Keratinocyte (primary cell): ENCODE measurements around the gene ARHGAP28. TPM values are rescaled to one million over a fixed set of nuclear protein-coding genes. Genes with fewer than 3 reads are reported as not detected.

Experiments used
- DNase-seq: peaks from one replicate; pipeline ENCODE4 v3.0.0-alpha.2; 2011; ENCODE audit warnings: low read depth, missing footprints, low spot score
- FAIRE-seq: peaks from 2 replicates; lab custom pipeline; 2011; peaks lifted over from hg19 to GRCh38; lab: Jason Lieb, UNC
- H2AFZ ChIP-seq: 2 replicates; pipeline ENCODE4 v1.6.0; 2012; ENCODE audit warnings: low read length, control low read depth, inconsistent platforms; ENCODE audit not compliant: control insufficient read depth
- H3K27ac ChIP-seq: 2 replicates; pipeline ENCODE4 v1.5.1; 2011; ENCODE audit warnings: low read length; ENCODE audit not compliant: control insufficient read depth, insufficient read depth
- H3K27me3 ChIP-seq: 3 replicates; pipeline ENCODE4 v1.6.0; 2011; ENCODE audit warnings: low read length; ENCODE audit not compliant: control insufficient read depth, insufficient read depth; ENCODE audit errors: extremely low read depth
- H3K36me3 ChIP-seq, 2 experiments: 2 replicates in 1 of 2; 3 replicates in 1 of 2; pipeline ENCODE4 v1.5.1; 2011; ENCODE audit warnings: low read length in 2 of 2, mild to moderate bottlenecking in 1 of 2; ENCODE audit not compliant: control insufficient read depth in 2 of 2, insufficient read depth in 2 of 2; ENCODE audit errors: extremely low read depth in 1 of 2
- H3K4me1 ChIP-seq: 3 replicates; pipeline ENCODE4 v1.5.1; 2011; ENCODE audit warnings: low read length; ENCODE audit not compliant: control insufficient read depth, insufficient read depth; ENCODE audit errors: extremely low read depth
- H3K4me2 ChIP-seq: 3 replicates; pipeline ENCODE4 v1.6.0; 2011; ENCODE audit warnings: low read depth, low read length; ENCODE audit not compliant: control insufficient read depth, insufficient read depth; ENCODE audit errors: extremely low read depth
- H3K4me3 ChIP-seq, 3 experiments: fragments of 200-600 bp in 1 of 3; sonication (generic) in 1 of 3; 2 replicates in 2 of 3; 3 replicates in 1 of 3; pipeline ENCODE4 v1.5.1; 2011 to 2016; ENCODE audit warnings: low read length in 3 of 3, mild to moderate bottlenecking in 3 of 3, control low read depth in 2 of 3, inconsistent platforms in 1 of 3, low read depth in 1 of 3, mixed read lengths in 1 of 3, mixed run types in 1 of 3, moderate library complexity in 1 of 3; ENCODE audit not compliant: control insufficient read depth in 2 of 3, insufficient read depth in 2 of 3; ENCODE audit errors: extremely low read depth in 1 of 3
- H3K79me2 ChIP-seq: 2 replicates; pipeline ENCODE4 v1.6.0; 2012; ENCODE audit warnings: low read length; ENCODE audit not compliant: control insufficient read depth, insufficient read depth
- H3K9ac ChIP-seq: 3 replicates; pipeline ENCODE4 v1.6.0; 2011; ENCODE audit warnings: low read length; ENCODE audit not compliant: control insufficient read depth, insufficient read depth; ENCODE audit errors: extremely low read depth
- H3K9me1 ChIP-seq: 3 replicates; pipeline ENCODE4 v1.6.0; 2011; ENCODE audit warnings: low read length; ENCODE audit not compliant: control insufficient read depth, insufficient read depth; ENCODE audit errors: extremely low read depth
- H3K9me3 ChIP-seq: 2 replicates; pipeline ENCODE4 v1.5.1; 2012; ENCODE audit warnings: low read depth, low read length; ENCODE audit not compliant: control insufficient read depth
- H4K20me1 ChIP-seq: 3 replicates; pipeline ENCODE4 v1.6.0; 2011; ENCODE audit warnings: low read length; ENCODE audit not compliant: control insufficient read depth, insufficient read depth; ENCODE audit errors: extremely low read depth
- CTCF ChIP-seq, 3 experiments: IDR thresholded peaks in 1 of 3; conservative IDR thresholded peaks in 1 of 3; optimal IDR thresholded peaks in 1 of 3; 2 replicates in 2 of 3; 3 replicates in 1 of 3; pipeline versions ENCODE3 to v1.5.1; 2011; ENCODE audit warnings: low read length in 3 of 3, mild to moderate bottlenecking in 3 of 3, moderate library complexity in 2 of 3, control low read depth in 1 of 3, inconsistent platforms in 1 of 3; ENCODE audit not compliant: insufficient read depth in 2 of 3; ENCODE audit errors: extremely low read depth in 1 of 3
- EZH2 ChIP-seq: IDR thresholded peaks from one replicate; pipeline ENCODE4 v1.6.1; 2012; ENCODE audit warnings: inconsistent platforms, mild to moderate bottlenecking, low read length, moderate library complexity
- dilution Hi-C: fragments of 300-500 bp; cut with MboI; formaldehyde crosslinking; loops from one replicate; pipeline ENCODE4 v1.7.0; 2020; ENCODE audit warnings: low sequenced_read_pairs; ENCODE audit not compliant: extremely low pct_ligation_motif_present
- polyA plus RNA-seq, 5 experiments: library from polyadenylated mRNA; depleted of rRNA in 3 of 5; stranded (reverse) in 3 of 5; stranded (forward) in 1 of 5; unstranded in 1 of 5; fragments of >200 nt; gene quantifications; 1 replicate in 1 of 5; 2 replicates in 3 of 5; 3 replicates in 1 of 5; pipeline versions ENCODE4 v1.2.1 to v1.2.3, GENCODE V29; 2011 to 2012; ENCODE audit warnings: missing spikeins in 2 of 5, low read depth in 1 of 5, low replicate concordance in 1 of 5

The ARHGAP28 gene
- polyA plus RNA-seq, 1 donor (not counting 4 experiments of a cell fraction or from before 2014, with no cell fraction given): 0.43 TPM

- dilution Hi-C loops: no loop called here
- no peak overlapping the region for H3K27ac ChIP-seq
- H3K9me1 ChIP-seq: no peaks in the 10 kb centered on the region
- H3K4me2 ChIP-seq: no peak overlapping the region
- H3K27me3 ChIP-seq: no peaks in the 10 kb centered on the region
- H3K9ac ChIP-seq: no peak overlapping the region
- H3K9me3 ChIP-seq: no peaks in the 10 kb centered on the region
- no peak overlapping the region for H3K4me3 ChIP-seq
- H3K4me1 ChIP-seq: no peaks in the 10 kb centered on the region
- H4K20me1 ChIP-seq: no peaks in the 10 kb centered on the region
- FAIRE-seq (no peak), DNase-seq (no peak)
- TF ChIP-seq CTCF (optimal IDR thresholded peaks at IDR 0.05 in 1 of 3, IDR thresholded peaks at IDR 0.05 in 1 of 3, conservative IDR thresholded peaks at IDR 0.05 in 1 of 3; ENCODE audit: extremely low read depth in 1 of 3, insufficient read depth in 2 of 3, low read length in 3 of 3) (no peak), EZH2 (no peak)
- no peaks in the 10 kb centered on the region for H3K79me2 ChIP-seq
- no peaks in the 10 kb centered on the region for H3K36me3 ChIP-seq
- H2AFZ ChIP-seq: no peak overlapping the region
Measured at GRCh38 chr18:6714010-6714409, 15.5 kb upstream of the ARHGAP28 start.

GRCh38 chr18:6718267-6718666 lies 11.2 kb upstream of the ARHGAP28 start:
- H3K27ac ChIP-seq: no peak overlapping the region
- H3K4me1 ChIP-seq: no peaks in the 10 kb centered on the region
- no peak overlapping the region for H3K9ac ChIP-seq
- no peak for DNase-seq
- no peaks in the 10 kb centered on the region for H3K27me3 ChIP-seq
- TF ChIP-seq EZH2 (no peak), CTCF (optimal IDR thresholded peaks at IDR 0.05 in 1 of 3, IDR thresholded peaks at IDR 0.05 in 1 of 3, conservative IDR thresholded peaks at IDR 0.05 in 1 of 3; ENCODE audit: extremely low read depth in 1 of 3, insufficient read depth in 2 of 3, low read length in 3 of 3) (no peak)
- no peak overlapping the region for H3K4me2 ChIP-seq
- H4K20me1 ChIP-seq: no peaks in the 10 kb centered on the region
- no peaks in the 10 kb centered on the region for H3K79me2 ChIP-seq
- no peak overlapping the region for H3K4me3 ChIP-seq
- FAIRE-seq: no peak
- dilution Hi-C loops: no loop called here
- H3K9me1 ChIP-seq: no peaks in the 10 kb centered on the region
- H2AFZ ChIP-seq: no peak overlapping the region
- H3K9me3 ChIP-seq: no peaks in the 10 kb centered on the region
- H3K36me3 ChIP-seq: no peaks in the 10 kb centered on the region
